ENCODE measurements around the gene NAV2.

Gene NAV2

GRCh38 chr11:19696904-19697303, 15.7 kb upstream of the NAV2 start:
- peaks cover 0 to 2% (median 0%) of the 10 kb centered on the region in 5 experiments for H3K27me3 ChIP-seq (replicated peaks in 2 of 5; ENCODE audit: control insufficient read depth in 4 of 5, insufficient read depth in 5 of 5, low read length in 4 of 5)
- H3K4me3 ChIP-seq (ENCODE audit: control insufficient read depth in 1 of 7, extremely low read depth in 1 of 7, insufficient read depth in 4 of 7, low read depth in 2 of 7, low read length in 6 of 7) = no peak overlapping the region
- H3K4me1 ChIP-seq (ENCODE audit: control extremely low read depth in 1 of 4, control insufficient read depth in 4 of 4, insufficient read depth in 4 of 4, low read length in 3 of 4) = no peaks in the 10 kb centered on the region
- ChIA-PET POLR2A (no interaction called here), CTCF (interaction anchor here (1.3 kb wide), 1 partner anchor 10 kb away, joined by 3 read pairs; no protein-coding TSS in a partner anchor)
- H3K27ac ChIP-seq (ENCODE audit: insufficient read depth in 1 of 2, low read depth in 1 of 2, low read length in 2 of 2, poor library complexity in 1 of 2, severe bottlenecking in 2 of 2) = no peak overlapping the region
- no peaks in the 10 kb centered on the region for H3K9me3 ChIP-seq (ENCODE audit: control extremely low read depth in 1 of 5, control insufficient read depth in 4 of 5, insufficient read depth in 2 of 5, low read depth in 1 of 5, low read length in 4 of 5)
- WGBS (ENCODE audit: insufficient coverage) = 100% methylated on average over 2 of the region's 4 CpGs
- DNase-seq = no peak
- no peaks in the 10 kb centered on the region for H3K36me3 ChIP-seq (ENCODE audit: control insufficient read depth in 4 of 4, insufficient read depth in 4 of 4, low read length in 3 of 4)

DNA sequence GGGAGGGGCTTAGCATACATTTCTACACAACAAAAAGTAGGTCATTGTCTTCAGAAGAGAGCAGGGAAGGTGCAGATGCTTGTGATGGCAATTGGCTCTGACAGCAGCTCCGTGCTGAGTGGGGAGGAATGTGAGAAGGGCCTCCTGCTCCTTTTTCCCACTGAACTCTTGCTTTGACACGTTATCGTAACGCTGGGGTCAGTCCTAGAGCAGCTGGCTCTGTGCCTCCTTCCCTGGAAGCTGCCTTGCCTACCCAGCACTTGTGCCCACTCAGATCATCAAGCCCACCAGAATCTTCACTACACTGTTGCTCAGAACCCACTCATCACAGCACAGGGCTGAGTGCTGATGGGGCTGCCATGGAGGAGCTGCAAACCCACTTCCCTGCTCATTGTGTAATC, 14.9 kb upstream of the NAV2 start:
- no peak for DNase-seq
- H3K4me3 ChIP-seq (ENCODE audit: control insufficient read depth in 1 of 7, extremely low read depth in 1 of 7, insufficient read depth in 4 of 7, low read depth in 2 of 7, low read length in 6 of 7) = no peak overlapping the region
- H3K27me3 ChIP-seq (replicated peaks in 2 of 5; ENCODE audit: control insufficient read depth in 4 of 5, insufficient read depth in 5 of 5, low read length in 4 of 5) = peaks cover 0 to 2% (median 0%) of the 10 kb centered on the region in 5 experiments
- ChIA-PET POLR2A (no interaction called here), CTCF (no interaction called here)
- WGBS (ENCODE audit: insufficient coverage) = 100% methylated on average over 1 of the region's 4 CpGs
- no peaks in the 10 kb centered on the region for H3K4me1 ChIP-seq (ENCODE audit: control extremely low read depth in 1 of 4, control insufficient read depth in 4 of 4, insufficient read depth in 4 of 4, low read length in 3 of 4)
- H3K27ac ChIP-seq (ENCODE audit: insufficient read depth in 1 of 2, low read depth in 1 of 2, low read length in 2 of 2, poor library complexity in 1 of 2, severe bottlenecking in 2 of 2) = no peak overlapping the region
- H3K9me3 ChIP-seq (ENCODE audit: control extremely low read depth in 1 of 5, control insufficient read depth in 4 of 5, insufficient read depth in 2 of 5, low read depth in 1 of 5, low read length in 4 of 5) = no peaks in the 10 kb centered on the region
- no peaks in the 10 kb centered on the region for H3K36me3 ChIP-seq (ENCODE audit: control insufficient read depth in 4 of 4, insufficient read depth in 4 of 4, low read length in 3 of 4)

DNA sequence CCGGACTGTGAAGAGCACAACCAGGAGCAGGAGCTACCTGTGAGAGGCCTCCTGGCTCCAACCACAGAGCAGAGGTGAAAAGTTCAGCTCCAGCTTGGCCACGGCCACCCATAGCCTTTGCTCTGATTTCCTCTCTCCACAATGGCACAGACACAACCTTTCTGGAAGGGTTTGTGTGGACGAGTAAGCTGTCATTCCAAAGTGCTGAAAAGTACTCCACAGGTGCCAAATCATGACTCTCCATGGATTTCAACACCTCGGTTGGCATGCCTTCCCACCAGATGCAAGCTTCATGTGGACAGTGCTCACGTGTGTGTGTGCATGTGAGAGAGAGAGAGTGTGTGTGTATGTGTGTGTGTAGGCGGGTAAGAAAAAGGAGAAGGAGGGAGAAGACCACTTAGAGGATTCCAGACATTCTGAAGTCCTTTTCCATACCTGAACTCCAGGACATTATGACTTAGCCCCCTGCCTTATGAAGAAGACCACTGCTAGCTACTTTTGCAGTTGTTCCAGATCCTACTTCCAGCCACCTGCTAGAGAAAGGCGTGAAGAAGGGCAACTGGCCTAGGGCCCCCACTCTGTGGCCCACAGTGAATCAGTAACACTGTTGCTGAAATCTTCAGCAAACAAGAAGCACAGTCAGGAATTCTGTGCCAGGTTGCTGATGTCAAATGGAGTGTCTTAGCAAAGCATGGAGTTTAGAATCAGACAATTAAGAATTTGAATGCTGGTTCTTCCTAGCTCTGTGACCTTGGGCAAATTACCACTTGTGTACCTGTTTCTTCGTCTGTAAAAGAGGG, 13.9 kb upstream of the NAV2 start:
- Histone ChIP-seq H3K4me1 (ENCODE audit: control extremely low read depth in 1 of 4, control insufficient read depth in 4 of 4, insufficient read depth in 4 of 4, low read length in 3 of 4) (peaks cover 0 to 1% (median 0%) of the 10 kb centered on the region in 4 experiments), H3K27ac (ENCODE audit: insufficient read depth in 1 of 2, low read depth in 1 of 2, low read length in 2 of 2, poor library complexity in 1 of 2, severe bottlenecking in 2 of 2) (no peak overlapping the region), H3K4me3 (ENCODE audit: control insufficient read depth in 1 of 7, extremely low read depth in 1 of 7, insufficient read depth in 4 of 7, low read depth in 2 of 7, low read length in 6 of 7) (no peak overlapping the region), H3K9me3 (ENCODE audit: control extremely low read depth in 1 of 5, control insufficient read depth in 4 of 5, insufficient read depth in 2 of 5, low read depth in 1 of 5, low read length in 4 of 5) (no peaks in the 10 kb centered on the region), H3K36me3 (ENCODE audit: control insufficient read depth in 4 of 4, insufficient read depth in 4 of 4, low read length in 3 of 4) (no peaks in the 10 kb centered on the region), H3K27me3 (replicated peaks in 2 of 5; ENCODE audit: control insufficient read depth in 4 of 5, insufficient read depth in 5 of 5, low read length in 4 of 5) (peaks cover 0 to 2% (median 0%) of the 10 kb centered on the region in 5 experiments)
- POLR2A ChIA-PET = no interaction called here
- 100% methylated on average over 6 of the region's 8 CpGs for WGBS (ENCODE audit: insufficient coverage)
- DNase-seq = no peak
- CTCF ChIA-PET = interaction anchor here (0.8 to 1.0 kb wide), 2 partner anchors 11 to 940 kb away, joined by 3 read pairs; no protein-coding TSS in a partner anchor

GRCh38 chr11:19701421-19701820, 11.2 kb upstream of the NAV2 start:
- WGBS (ENCODE audit: insufficient coverage) = 91% methylated on average over 1 of the region's 2 CpGs
- Histone ChIP-seq H3K27me3 (replicated peaks in 2 of 5; ENCODE audit: control insufficient read depth in 4 of 5, insufficient read depth in 5 of 5, low read length in 4 of 5) (peaks cover 0 to 2% (median 0%) of the 10 kb centered on the region in 5 experiments), H3K4me1 (ENCODE audit: control extremely low read depth in 1 of 4, control insufficient read depth in 4 of 4, insufficient read depth in 4 of 4, low read length in 3 of 4) (peaks cover 0 to 1% (median 0%) of the 10 kb centered on the region in 4 experiments), H3K9me3 (ENCODE audit: control extremely low read depth in 1 of 5, control insufficient read depth in 4 of 5, insufficient read depth in 2 of 5, low read depth in 1 of 5, low read length in 4 of 5) (no peaks in the 10 kb centered on the region), H3K4me3 (ENCODE audit: control insufficient read depth in 1 of 7, extremely low read depth in 1 of 7, insufficient read depth in 4 of 7, low read depth in 2 of 7, low read length in 6 of 7) (no peak overlapping the region), H3K27ac (ENCODE audit: insufficient read depth in 1 of 2, low read depth in 1 of 2, low read length in 2 of 2, poor library complexity in 1 of 2, severe bottlenecking in 2 of 2) (no peak overlapping the region), H3K36me3 (ENCODE audit: control insufficient read depth in 4 of 4, insufficient read depth in 4 of 4, low read length in 3 of 4) (no peaks in the 10 kb centered on the region)
- POLR2A ChIA-PET = no interaction called here
- no peak for DNase-seq
- CTCF ChIA-PET = interaction anchor here (1.0 to 1.4 kb wide), 3 partner anchors 21 to 137 kb away, joined by 3 to 5 read pairs (median 3); no protein-coding TSS in a partner anchor

GRCh38 chr11:19702620-19703019, 10.0 kb upstream of the NAV2 start:
- WGBS (ENCODE audit: insufficient coverage) = 100% methylated on average over 1 of the region's 3 CpGs
- Histone ChIP-seq H3K9me3 (ENCODE audit: control extremely low read depth in 1 of 5, control insufficient read depth in 4 of 5, insufficient read depth in 2 of 5, low read depth in 1 of 5, low read length in 4 of 5) (no peaks in the 10 kb centered on the region), H3K4me3 (ENCODE audit: control insufficient read depth in 1 of 7, extremely low read depth in 1 of 7, insufficient read depth in 4 of 7, low read depth in 2 of 7, low read length in 6 of 7) (no peak overlapping the region), H3K4me1 (ENCODE audit: control extremely low read depth in 1 of 4, control insufficient read depth in 4 of 4, insufficient read depth in 4 of 4, low read length in 3 of 4) (peaks cover 0 to 1% (median 0%) of the 10 kb centered on the region in 4 experiments), H3K36me3 (ENCODE audit: control insufficient read depth in 4 of 4, insufficient read depth in 4 of 4, low read length in 3 of 4) (no peaks in the 10 kb centered on the region), H3K27me3 (replicated peaks in 2 of 5; ENCODE audit: control insufficient read depth in 4 of 5, insufficient read depth in 5 of 5, low read length in 4 of 5) (peaks cover 0 to 2% (median 0%) of the 10 kb centered on the region in 5 experiments), H3K27ac (ENCODE audit: insufficient read depth in 1 of 2, low read depth in 1 of 2, low read length in 2 of 2, poor library complexity in 1 of 2, severe bottlenecking in 2 of 2) (no peak overlapping the region)
- POLR2A ChIA-PET = no interaction called here
- DNase-seq = no peak
- CTCF ChIA-PET = interaction anchor here (1.0 kb wide), 1 partner anchor 136 kb away, joined by 3 read pairs; no protein-coding TSS in a partner anchor

- no peaks in the 10 kb centered on the region for H3K36me3 ChIP-seq (ENCODE audit: control insufficient read depth in 4 of 4, insufficient read depth in 4 of 4, low read length in 3 of 4)
- peaks cover 0 to 1% (median 0%) of the 10 kb centered on the region in 4 experiments for H3K4me1 ChIP-seq (ENCODE audit: control extremely low read depth in 1 of 4, control insufficient read depth in 4 of 4, insufficient read depth in 4 of 4, low read length in 3 of 4)
- H3K9me3 ChIP-seq (ENCODE audit: control extremely low read depth in 1 of 5, control insufficient read depth in 4 of 5, insufficient read depth in 2 of 5, low read depth in 1 of 5, low read length in 4 of 5) = no peaks in the 10 kb centered on the region
- ChIA-PET POLR2A (no interaction called here), CTCF (no interaction called here)
- peaks cover 0 to 2% (median 0%) of the 10 kb centered on the region in 5 experiments for H3K27me3 ChIP-seq (replicated peaks in 2 of 5; ENCODE audit: control insufficient read depth in 4 of 5, insufficient read depth in 5 of 5, low read length in 4 of 5)
- H3K4me3 ChIP-seq (ENCODE audit: control insufficient read depth in 1 of 7, extremely low read depth in 1 of 7, insufficient read depth in 4 of 7, low read depth in 2 of 7, low read length in 6 of 7) = no peak overlapping the region
- 55% methylated on average over 6 of the region's 7 CpGs for WGBS (ENCODE audit: insufficient coverage)
- peak in 2 of 3 donors; percentile 26 to 31 for DNase-seq
- H3K27ac ChIP-seq (ENCODE audit: insufficient read depth in 1 of 2, low read depth in 1 of 2, low read length in 2 of 2, poor library complexity in 1 of 2, severe bottlenecking in 2 of 2) = no peak overlapping the region
Measured at GRCh38 chr11:19703211-19703610, 9.4 kb upstream of the NAV2 start.

GRCh38 chr11:19704213-19704612, 8.4 kb upstream of the NAV2 start:
- POLR2A ChIA-PET = no interaction called here
- CTCF ChIA-PET = no interaction called here
- no peaks in the 10 kb centered on the region for H3K9me3 ChIP-seq (ENCODE audit: control extremely low read depth in 1 of 5, control insufficient read depth in 4 of 5, insufficient read depth in 2 of 5, low read depth in 1 of 5, low read length in 4 of 5)

More at GRCh38 chr11:19704213-19704612, 8.4 kb upstream of the NAV2 start:
- Histone ChIP-seq H3K27ac (ENCODE audit: insufficient read depth in 1 of 2, low read depth in 1 of 2, low read length in 2 of 2, poor library complexity in 1 of 2, severe bottlenecking in 2 of 2) (no peak overlapping the region), H3K36me3 (ENCODE audit: control insufficient read depth in 4 of 4, insufficient read depth in 4 of 4, low read length in 3 of 4) (no peaks in the 10 kb centered on the region), H3K27me3 (replicated peaks in 2 of 5; ENCODE audit: control insufficient read depth in 4 of 5, insufficient read depth in 5 of 5, low read length in 4 of 5) (peaks cover 0 to 2% (median 0%) of the 10 kb centered on the region in 5 experiments), H3K4me3 (ENCODE audit: control insufficient read depth in 1 of 7, extremely low read depth in 1 of 7, insufficient read depth in 4 of 7, low read depth in 2 of 7, low read length in 6 of 7) (no peak overlapping the region), H3K4me1 (ENCODE audit: control extremely low read depth in 1 of 4, control insufficient read depth in 4 of 4, insufficient read depth in 4 of 4, low read length in 3 of 4) (peaks cover 0 to 1% (median 0%) of the 10 kb centered on the region in 4 experiments)
- no peak for DNase-seq
- no CpG with 5 or more reads among the region's 1 CpG for WGBS (ENCODE audit: insufficient coverage)
